Measurements from ENCODE around the gene SND1.

The SND1 gene

DNA sequence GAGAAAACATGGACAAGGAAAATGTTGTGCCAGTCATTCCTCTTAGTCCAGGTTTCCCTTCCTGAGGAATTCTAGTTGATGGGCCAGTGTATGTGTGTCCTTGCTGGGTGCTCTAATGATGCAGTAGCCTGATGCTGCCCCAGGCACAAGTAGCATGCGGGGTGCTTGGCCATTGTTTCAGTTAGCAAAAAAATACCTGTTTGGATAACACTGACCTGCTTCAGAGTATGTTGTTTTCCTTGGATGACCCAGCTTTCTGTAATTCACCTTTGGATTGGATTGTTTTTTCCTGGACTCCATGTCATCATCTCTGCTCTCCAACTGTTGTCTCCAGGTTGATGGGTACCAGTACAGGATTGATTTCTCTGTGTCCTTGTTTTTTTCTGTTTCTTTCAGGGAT, 169.2 kb downstream of the SND1 start:
- TF ChIP-seq, protein P1, sequence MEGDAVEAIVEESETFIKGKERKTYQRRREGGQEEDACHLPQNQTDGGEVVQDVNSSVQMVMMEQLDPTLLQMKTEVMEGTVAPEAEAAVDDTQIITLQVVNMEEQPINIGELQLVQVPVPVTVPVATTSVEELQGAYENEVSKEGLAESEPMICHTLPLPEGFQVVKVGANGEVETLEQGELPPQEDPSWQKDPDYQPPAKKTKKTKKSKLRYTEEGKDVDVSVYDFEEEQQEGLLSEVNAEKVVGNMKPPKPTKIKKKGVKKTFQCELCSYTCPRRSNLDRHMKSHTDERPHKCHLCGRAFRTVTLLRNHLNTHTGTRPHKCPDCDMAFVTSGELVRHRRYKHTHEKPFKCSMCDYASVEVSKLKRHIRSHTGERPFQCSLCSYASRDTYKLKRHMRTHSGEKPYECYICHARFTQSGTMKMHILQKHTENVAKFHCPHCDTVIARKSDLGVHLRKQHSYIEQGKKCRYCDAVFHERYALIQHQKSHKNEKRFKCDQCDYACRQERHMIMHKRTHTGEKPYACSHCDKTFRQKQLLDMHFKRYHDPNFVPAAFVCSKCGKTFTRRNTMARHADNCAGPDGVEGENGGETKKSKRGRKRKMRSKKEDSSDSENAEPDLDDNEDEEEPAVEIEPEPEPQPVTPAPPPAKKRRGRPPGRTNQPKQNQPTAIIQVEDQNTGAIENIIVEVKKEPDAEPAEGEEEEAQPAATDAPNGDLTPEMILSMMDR (IDR thresholded peaks at IDR 0.05; ENCODE audit: borderline replicate concordance, insufficient read depth, low read depth, low read length): no peak
- no peak overlapping the region for H3K4me3 ChIP-seq (ENCODE audit: low read depth, low read length)

DNA sequence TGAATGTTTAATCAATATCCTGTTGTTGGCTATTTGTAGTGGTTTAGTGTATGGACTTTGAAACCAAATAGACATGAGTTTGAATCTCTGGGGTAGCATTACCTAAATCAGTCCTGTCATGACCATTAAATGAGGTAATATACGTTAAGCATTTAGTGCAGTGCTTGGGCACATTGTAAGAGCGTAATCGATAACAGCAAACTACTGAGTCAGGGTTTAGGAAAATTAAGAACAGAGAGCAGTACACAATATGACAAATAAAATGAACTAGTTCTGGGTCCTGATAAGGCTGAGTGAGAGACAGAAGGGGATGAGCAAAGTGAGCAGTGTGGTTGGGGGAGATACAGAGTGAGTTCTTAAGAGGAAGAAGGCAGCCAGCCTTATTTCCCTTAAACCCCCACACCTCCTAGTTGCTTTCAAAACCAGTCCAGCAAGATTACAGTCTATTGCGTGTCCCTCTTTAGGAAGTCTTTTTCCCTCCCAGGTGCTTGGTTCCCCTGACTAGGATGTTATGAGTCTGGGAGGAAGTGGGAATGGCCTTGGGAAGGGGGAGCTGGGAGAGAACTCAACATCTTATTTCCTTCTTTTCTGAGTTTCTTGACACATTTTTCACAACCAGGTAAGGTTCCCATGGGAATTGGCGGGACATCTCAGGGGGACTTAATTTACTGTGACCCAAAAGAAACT, 171.0 kb downstream of the SND1 start:
- no peak overlapping the region for H3K4me3 ChIP-seq (ENCODE audit: low read depth, low read length)
- TF ChIP-seq, protein P1 (IDR thresholded peaks at IDR 0.05; ENCODE audit: borderline replicate concordance, insufficient read depth, low read depth, low read length): no peak

DNA sequence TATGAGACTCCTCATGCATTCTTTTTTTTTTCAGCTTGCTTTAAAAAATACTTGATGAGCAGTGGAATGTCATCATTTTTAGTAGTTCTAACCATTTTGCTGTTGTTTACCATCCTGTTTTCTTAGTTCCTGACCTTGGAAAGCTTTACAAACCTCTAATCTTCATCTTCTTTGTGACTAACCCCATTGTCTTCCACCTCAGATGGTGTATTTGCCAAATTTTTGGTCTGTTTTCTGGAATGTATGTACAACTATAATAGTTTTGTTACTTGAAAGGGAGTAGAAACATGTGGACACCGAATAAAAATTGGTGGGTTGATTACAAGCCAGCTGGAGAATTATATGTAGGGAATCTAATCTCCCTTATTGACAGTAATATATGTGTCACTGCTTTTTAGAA, 172.7 kb downstream of the SND1 start:
- TF ChIP-seq, protein P1 (IDR thresholded peaks at IDR 0.05; ENCODE audit: borderline replicate concordance, insufficient read depth, low read depth, low read length): no peak
- H3K4me3 ChIP-seq (ENCODE audit: low read depth, low read length): no peak overlapping the region

DNA sequence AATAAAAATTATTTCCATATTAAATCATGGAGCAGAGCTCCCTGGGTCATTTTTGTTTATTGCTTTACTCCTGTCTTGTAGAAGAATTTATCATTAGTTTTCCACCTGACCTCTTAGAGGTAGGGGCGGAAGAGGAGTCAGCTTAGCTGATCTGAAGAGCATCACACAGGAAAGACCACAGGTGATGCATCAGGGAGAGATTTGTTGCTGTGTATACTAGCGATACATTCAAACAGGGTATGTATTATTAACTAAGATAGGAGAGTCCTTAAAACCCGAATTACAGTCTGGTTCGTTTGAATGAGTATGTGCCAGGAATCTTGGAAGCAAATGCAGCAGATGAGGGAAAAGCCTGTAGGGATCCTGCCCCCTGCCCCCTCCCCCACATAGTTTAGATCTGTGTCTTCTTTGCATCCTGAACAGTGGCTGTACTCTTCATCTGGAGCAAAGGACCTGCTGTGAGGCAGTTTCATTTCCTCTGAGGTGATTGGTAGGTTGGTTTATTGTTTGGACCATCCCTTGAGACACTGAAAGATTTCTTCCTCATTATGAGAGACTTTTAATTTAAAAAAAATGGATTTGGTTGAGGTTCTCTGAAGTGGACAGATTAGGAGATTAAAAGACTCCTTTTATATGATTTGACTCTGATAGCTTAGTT, 177.0 kb downstream of the SND1 start:
- H3K4me3 ChIP-seq (ENCODE audit: low read depth, low read length): no peak overlapping the region
- TF ChIP-seq, protein P1 (IDR thresholded peaks at IDR 0.05; ENCODE audit: borderline replicate concordance, insufficient read depth, low read depth, low read length): no peak

DNA sequence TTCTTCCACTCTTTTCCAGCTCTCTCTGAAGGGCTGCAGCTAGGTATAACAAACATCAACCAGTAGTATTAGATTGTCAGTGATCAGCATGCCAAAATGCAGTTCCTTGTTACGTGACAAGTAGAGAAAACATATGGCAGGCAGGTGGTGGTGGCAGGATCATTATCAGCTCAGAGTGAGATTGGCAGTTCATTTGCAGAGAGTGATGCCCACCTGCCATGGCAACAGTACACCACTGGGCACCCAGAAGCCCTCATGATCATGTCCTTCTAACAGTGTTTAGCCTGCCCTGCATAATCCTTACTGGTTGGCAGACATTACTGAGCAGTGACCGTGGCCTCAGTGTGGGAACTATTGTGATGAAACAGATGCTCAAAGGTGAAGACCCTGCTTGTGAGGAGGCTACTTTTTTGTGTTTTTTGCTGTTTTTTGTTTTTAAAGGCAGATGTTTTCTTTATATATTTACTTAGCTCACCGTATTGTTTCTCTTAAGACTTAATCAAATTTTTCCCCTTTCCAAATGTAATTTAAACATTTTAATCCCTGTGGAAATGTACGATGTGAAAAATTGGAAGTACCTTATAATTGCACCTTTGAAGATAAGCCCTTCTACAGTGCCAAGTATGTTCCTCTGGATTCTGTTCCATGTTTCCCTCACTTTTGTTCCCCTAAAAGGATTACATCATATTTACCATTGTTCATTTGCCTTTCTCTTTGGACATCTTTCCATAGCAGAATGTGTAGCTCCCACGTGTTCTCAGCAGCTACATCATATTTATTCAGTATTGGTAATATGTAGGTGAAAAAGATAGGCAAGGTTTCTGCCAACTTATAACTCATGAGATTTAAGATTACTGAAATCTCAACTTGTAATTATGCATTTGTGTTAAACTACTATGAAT, 179.6 kb downstream of the SND1 start:
- TF ChIP-seq, protein P1 (IDR thresholded peaks at IDR 0.05; ENCODE audit: borderline replicate concordance, insufficient read depth, low read depth, low read length): no peak
- H3K4me3 ChIP-seq (ENCODE audit: low read depth, low read length): no peak overlapping the region

DNA sequence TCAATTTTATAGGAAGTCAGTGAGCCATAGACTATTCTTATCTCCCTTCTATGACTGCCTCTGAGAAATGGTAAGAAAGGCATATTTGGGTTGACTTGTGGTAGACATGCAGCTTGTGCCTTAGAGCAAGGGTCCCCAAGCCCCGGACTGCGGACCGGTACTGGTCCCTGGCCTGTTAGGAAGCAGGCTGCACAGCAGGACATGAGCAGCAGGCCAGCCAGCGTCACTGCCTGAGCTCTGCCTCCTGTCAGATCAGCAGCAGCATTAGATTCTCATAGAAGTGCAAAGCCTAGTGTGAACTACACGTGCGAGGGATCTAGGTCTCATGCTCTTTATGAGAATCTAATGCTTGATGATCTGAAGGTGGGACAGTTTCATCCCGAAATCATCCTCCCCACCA, 180.6 kb downstream of the SND1 start:
- TF ChIP-seq, protein P1 (IDR thresholded peaks at IDR 0.05; ENCODE audit: borderline replicate concordance, insufficient read depth, low read depth, low read length): no peak
- no peak overlapping the region for H3K4me3 ChIP-seq (ENCODE audit: low read depth, low read length)

Data from GM12875 (cell line).